PC-3 (cell line): ENCODE measurements around the gene OPRD1. TPM values are rescaled to one million over a fixed set of nuclear protein-coding genes. Genes with fewer than 3 reads are reported as not detected.
"Not testable (repeated sequence)": the region's sequence is repeated elsewhere in the genome, so short reads cannot be mapped to it uniquely, and the experiment has no call there.

Source experiments
- ATAC-seq: fragments of 200-7000 bp; cut with Tn5 transposase; 2 replicates; pipeline ENCODE4 v1.9.1; 2020; ENCODE audit warnings: mild to moderate bottlenecking, moderate library complexity
- BruUV-seq: library from RNA; stranded (reverse); fragments of 400-500 nt; replicated peaks from 2 replicates; lab custom pipeline; 2021; lab: Mats Ljungman, UMichigan
- CTCF ChIA-PET: fragments of 300-600 bp; sonication (Branson Sonifier 250); formaldehyde crosslinking; loops from one replicate; lab custom pipeline; 2022; ENCODE audit warnings: antibody characterized with exemption; lab: Charles Lee
- POLR2A ChIA-PET: fragments of 300-600 bp; sonication (Branson Sonifier 250); formaldehyde crosslinking; loops from one replicate; lab custom pipeline; 2022; ENCODE audit warnings: antibody characterized with exemption; ENCODE audit not compliant: unreplicated experiment; lab: Charles Lee
- DNase-seq: peaks from one replicate; pipeline ENCODE4 v3.0.0-alpha.2; 2015
- H2AFZ ChIP-seq: fragments of 300-600 bp; sonication (generic); 2 replicates; pipeline ENCODE4 v1.6.0; 2016; ENCODE audit warnings: antibody characterized with exemption, low read length
- H3F3A ChIP-seq: fragments of 300-600 bp; sonication (generic); one replicate; pipeline ENCODE4 v1.6.0; 2017; ENCODE audit warnings: antibody characterized with exemption, low read length, control low read depth, mild to moderate bottlenecking; ENCODE audit not compliant: unreplicated experiment
- H3K27ac ChIP-seq: fragments of 300-600 bp; sonication (generic); 2 replicates; pipeline ENCODE4 v1.5.1; 2016; ENCODE audit warnings: mild to moderate bottlenecking, low read length
- H3K27me3 ChIP-seq: fragments of 300-600 bp; sonication (generic); 2 replicates; pipeline ENCODE4 v1.6.1; 2016; ENCODE audit warnings: low read length, mixed read lengths
- H3K36me3 ChIP-seq: fragments of 300-600 bp; sonication (generic); 2 replicates; pipeline ENCODE4 v1.6.1; 2016; ENCODE audit warnings: low read depth, mixed run types, low read length, mixed read lengths
- H3K4me1 ChIP-seq: fragments of 300-600 bp; sonication (generic); 2 replicates; pipeline ENCODE4 v1.5.1; 2016; ENCODE audit warnings: low read length; ENCODE audit not compliant: insufficient read depth
- H3K4me2 ChIP-seq: fragments of 300-600 bp; sonication (generic); 2 replicates; pipeline ENCODE4 v1.6.0; 2016; ENCODE audit warnings: low read length
- H3K4me3 ChIP-seq: fragments of 300-600 bp; sonication (generic); 2 replicates; pipeline ENCODE4 v1.5.1; 2016; ENCODE audit warnings: mild to moderate bottlenecking, low read length, mixed read lengths
- H3K79me2 ChIP-seq: fragments of 300-600 bp; sonication (generic); 2 replicates; pipeline ENCODE4 v1.6.1; 2017; ENCODE audit warnings: low read length, mixed read lengths
- H3K9ac ChIP-seq: fragments of 300-600 bp; sonication (generic); 2 replicates; pipeline ENCODE4 v1.6.0; 2016; ENCODE audit warnings: mild to moderate bottlenecking, low read length
- H3K9me2 ChIP-seq: fragments of 300-600 bp; sonication (generic); replicated peaks from 2 replicates; pipeline ENCODE4 v1.6.1; 2016; ENCODE audit warnings: mixed run types, low read length, mixed read lengths
- H3K9me3 ChIP-seq: fragments of 300-600 bp; sonication (generic); 2 replicates; pipeline ENCODE4 v1.6.1; 2016; ENCODE audit warnings: low read length, mixed read lengths
- H4K20me1 ChIP-seq: fragments of 300-600 bp; sonication (generic); 2 replicates; pipeline ENCODE4 v1.6.1; 2016; ENCODE audit warnings: low read length, mixed read lengths
- EZH2 ChIP-seq: fragments of 300-600 bp; sonication (generic); IDR thresholded peaks from one replicate; pipeline ENCODE4 v1.6.1; 2017; ENCODE audit warnings: antibody characterized with exemption, mild to moderate bottlenecking, low read length; ENCODE audit not compliant: unreplicated experiment
- EZH2phosphoT487 ChIP-seq: fragments of 300-600 bp; sonication (generic); IDR thresholded peaks from 2 replicates; pipeline ENCODE4 v1.6.1; 2018; ENCODE audit warnings: mild to moderate bottlenecking, antibody characterized with exemption, low read length, borderline replicate concordance
- intact Hi-C: fragments of 100-400 bp; cut with micrococcal nuclease; formaldehyde crosslinking; loops from 2 replicates; pipeline ENCODE4 v1.9.0; 2023
- total RNA-seq: library from RNA; depleted of rRNA; stranded (reverse); fragments of >200 nt; gene quantifications from 2 replicates; pipeline ENCODE4 v1.2.3, GENCODE V29; 2014
- TF ChIP-seq, protein P1 (sequence below): fragments of 300-600 bp; sonication (generic); conservative IDR thresholded peaks from 2 replicates; pipeline ENCODE4 v1.5.1; 2017; ENCODE audit warnings: antibody characterized with exemption, low read depth, mild to moderate bottlenecking, low read length

OPRD1 gene
- total RNA-seq, 1 experiment from 2014 or later, result not detected

DNA sequence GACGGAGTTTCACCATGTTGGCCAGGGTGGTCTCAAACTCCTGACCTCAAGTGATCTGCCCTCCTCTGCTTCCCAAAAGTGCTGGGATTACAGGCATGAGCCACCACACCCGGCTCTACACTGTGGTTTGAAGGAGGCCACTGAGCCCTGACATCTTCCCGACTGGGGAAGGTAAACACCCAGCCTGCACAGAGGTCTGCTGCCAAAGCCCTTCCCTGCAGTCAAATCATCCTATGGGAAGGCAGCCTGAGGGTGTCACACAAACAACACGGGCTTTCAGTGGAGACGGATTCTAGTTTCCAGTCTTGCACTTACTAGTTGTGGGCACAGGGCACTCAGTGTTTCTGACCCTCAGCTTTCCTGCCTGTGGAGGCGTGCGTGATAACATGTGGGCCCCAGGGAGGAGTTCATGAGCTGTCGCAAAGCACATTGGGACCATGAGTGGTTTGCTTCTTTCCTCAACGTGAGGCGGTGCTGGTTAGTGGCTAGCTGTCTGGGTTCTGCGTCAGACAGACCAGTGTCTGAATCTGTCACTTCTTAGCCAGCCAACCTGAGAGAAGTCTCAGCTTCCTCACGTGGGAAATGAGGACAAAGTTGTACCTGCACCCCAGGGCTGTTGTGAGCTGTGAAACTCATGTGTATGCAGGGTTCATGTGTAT, 21.5 kb upstream of the OPRD1 start:
- ATAC-seq, result 0 out of 2 replicates have a peak, but pooled peaks have one; percentile 18
- CTCF ChIA-PET, result no interaction called here
- H3K4me1 ChIP-seq, result no peaks in the 10 kb centered on the region

DNA sequence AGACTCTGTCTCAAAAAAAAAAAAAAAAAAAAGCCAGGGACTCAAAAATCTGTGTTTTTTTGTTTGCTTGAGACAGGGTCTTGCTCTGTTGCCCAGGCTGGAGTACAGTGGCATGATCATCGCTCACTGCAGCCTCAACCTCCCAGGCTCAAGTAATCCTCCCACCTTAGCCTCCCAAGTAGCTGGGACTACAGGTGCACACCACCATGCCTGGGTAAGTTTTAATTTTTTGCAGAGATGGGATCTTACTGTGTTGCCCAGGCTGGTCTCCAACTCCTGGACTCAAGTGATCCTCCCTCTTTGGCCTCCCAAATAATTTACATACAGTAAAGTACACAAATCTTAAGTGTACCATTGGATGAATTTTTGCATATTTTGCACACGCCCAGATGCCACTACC, 20.0 kb upstream of the OPRD1 start:
- H3K36me3 ChIP-seq, H3K9me2 ChIP-seq, DNase-seq, H2AFZ ChIP-seq, H3K9me3 ChIP-seq, ATAC-seq, CTCF ChIA-PET, H3K4me1 ChIP-seq, H3K27me3 ChIP-seq, H3F3A ChIP-seq, H4K20me1 ChIP-seq, H3K79me2 ChIP-seq, H3K9ac ChIP-seq, H3K4me3 ChIP-seq, H3K27ac ChIP-seq, H3K4me2 ChIP-seq, intact Hi-C loops, BruUV-seq: not testable (repeated sequence)
- POLR2A ChIA-PET, result interaction anchor here (0.7 kb wide), 1 partner anchor 55 kb away, joined by 26 read pairs; the partner anchor contains the start of gene YTHDF2

More for the DNA sequence above, 21.5 kb upstream of the OPRD1 start:
- Histone ChIP-seq H4K20me1 (no peaks in the 10 kb centered on the region), H3K9ac (no peak overlapping the region), H2AFZ (no peak overlapping the region), H3K4me2 (no peak overlapping the region), H3K27ac (no peak overlapping the region), H3K9me2 (no peaks in the 10 kb centered on the region), H3K36me3 (no peaks in the 10 kb centered on the region), H3K4me3 (no peak overlapping the region), H3K9me3 (no peaks in the 10 kb centered on the region), H3F3A (no peaks in the 10 kb centered on the region), H3K27me3 (no peaks in the 10 kb centered on the region), H3K79me2 (no peaks in the 10 kb centered on the region)
- intact Hi-C loops, result no loop called here
- DNase-seq, result no peak
- BruUV-seq, result no TSS peak
- POLR2A ChIA-PET, result no interaction called here
- TF ChIP-seq EZH2phosphoT487 (no peak), EZH2 (no peak)
- TF ChIP-seq, protein P1, sequence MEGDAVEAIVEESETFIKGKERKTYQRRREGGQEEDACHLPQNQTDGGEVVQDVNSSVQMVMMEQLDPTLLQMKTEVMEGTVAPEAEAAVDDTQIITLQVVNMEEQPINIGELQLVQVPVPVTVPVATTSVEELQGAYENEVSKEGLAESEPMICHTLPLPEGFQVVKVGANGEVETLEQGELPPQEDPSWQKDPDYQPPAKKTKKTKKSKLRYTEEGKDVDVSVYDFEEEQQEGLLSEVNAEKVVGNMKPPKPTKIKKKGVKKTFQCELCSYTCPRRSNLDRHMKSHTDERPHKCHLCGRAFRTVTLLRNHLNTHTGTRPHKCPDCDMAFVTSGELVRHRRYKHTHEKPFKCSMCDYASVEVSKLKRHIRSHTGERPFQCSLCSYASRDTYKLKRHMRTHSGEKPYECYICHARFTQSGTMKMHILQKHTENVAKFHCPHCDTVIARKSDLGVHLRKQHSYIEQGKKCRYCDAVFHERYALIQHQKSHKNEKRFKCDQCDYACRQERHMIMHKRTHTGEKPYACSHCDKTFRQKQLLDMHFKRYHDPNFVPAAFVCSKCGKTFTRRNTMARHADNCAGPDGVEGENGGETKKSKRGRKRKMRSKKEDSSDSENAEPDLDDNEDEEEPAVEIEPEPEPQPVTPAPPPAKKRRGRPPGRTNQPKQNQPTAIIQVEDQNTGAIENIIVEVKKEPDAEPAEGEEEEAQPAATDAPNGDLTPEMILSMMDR, result no peak

DNA sequence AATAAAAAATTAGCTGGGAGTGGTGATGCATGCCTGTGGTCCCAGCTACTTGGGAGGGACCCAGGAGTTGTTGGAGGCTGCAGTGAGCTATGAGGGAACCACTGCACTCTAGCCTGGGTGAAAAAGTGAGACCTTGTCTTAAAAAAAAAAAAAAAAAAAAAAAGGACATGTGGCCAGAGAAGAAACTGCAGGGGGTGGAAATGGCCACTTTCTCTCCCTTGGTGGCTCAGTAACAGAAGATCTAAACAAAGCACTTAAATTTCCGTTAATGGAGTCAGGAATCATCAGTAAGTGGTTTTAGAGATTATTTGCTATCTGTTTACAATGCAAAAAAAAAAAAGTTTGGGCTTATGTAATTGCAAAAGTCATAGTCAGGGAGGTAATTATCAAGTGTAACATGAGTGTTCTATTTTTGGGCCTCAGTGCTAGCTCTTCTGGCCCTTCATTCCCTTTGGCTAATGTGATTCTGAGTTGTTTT, 19.3 kb upstream of the OPRD1 start:
- Histone ChIP-seq H3K27ac (no peak overlapping the region), H3K79me2 (no peaks in the 10 kb centered on the region), H3K9me3 (no peaks in the 10 kb centered on the region), H3K4me2 (no peak overlapping the region), H3K36me3 (no peaks in the 10 kb centered on the region), H2AFZ (no peak overlapping the region), H3F3A (no peaks in the 10 kb centered on the region), H4K20me1 (no peaks in the 10 kb centered on the region), H3K27me3 (no peaks in the 10 kb centered on the region), H3K9ac (no peak overlapping the region), H3K9me2 (no peaks in the 10 kb centered on the region), H3K4me1 (no peaks in the 10 kb centered on the region), H3K4me3 (no peak overlapping the region)
- ChIA-PET CTCF (no interaction called here), POLR2A (interaction anchor here (0.7 kb wide), 1 partner anchor 56 kb away, joined by 26 read pairs; the partner anchor contains the start of gene YTHDF2)
- no peak for ATAC-seq
- intact Hi-C loops, result no loop called here
- BruUV-seq, result no TSS peak
- no peak for DNase-seq
- TF ChIP-seq, protein P1, result peak; percentile 30; the same call in 1 of the 2 replicates
- no peak for TF ChIP-seq EZH2phosphoT487
- no peak for TF ChIP-seq EZH2

DNA sequence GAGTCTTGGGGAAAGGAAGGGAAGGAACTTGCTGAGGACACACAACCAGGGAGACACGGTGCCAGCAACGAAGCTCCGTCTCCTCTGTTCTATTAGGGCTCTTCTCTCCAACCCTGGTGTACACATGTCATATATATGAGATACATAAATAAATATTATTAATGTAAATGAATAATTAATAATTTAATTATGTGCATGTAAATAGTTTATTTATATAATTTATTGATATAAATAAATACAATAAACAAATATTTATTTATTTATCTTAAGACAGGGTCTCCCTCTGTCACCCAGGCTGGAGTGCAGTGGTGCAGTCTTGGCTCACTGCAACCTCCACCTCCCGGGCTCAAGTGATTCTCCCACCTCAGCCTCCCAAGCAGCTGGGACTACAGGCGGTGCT, 17.4 kb upstream of the OPRD1 start:
- H4K20me1 ChIP-seq, DNase-seq, H3K27ac ChIP-seq, H3K36me3 ChIP-seq, H3K9ac ChIP-seq, H3F3A ChIP-seq, H2AFZ ChIP-seq, intact Hi-C loops, BruUV-seq, POLR2A ChIA-PET, H3K4me3 ChIP-seq, H3K9me3 ChIP-seq, H3K4me1 ChIP-seq, H3K9me2 ChIP-seq, ATAC-seq, H3K4me2 ChIP-seq, H3K79me2 ChIP-seq, CTCF ChIA-PET, H3K27me3 ChIP-seq: not testable (repeated sequence)
